Amniotic epithelial cell (primary cell): ENCODE results near the gene CACNA1C.

Experiments used
- DNase-seq: peaks from one replicate; pipeline ENCODE4 v3.0.0-alpha.2; 2010; ENCODE audit warnings: low read depth

Gene CACNA1C

GRCh38 chr12:2646341-2646740 lies 593.6 kb downstream of the CACNA1C start:
- no peak for DNase-seq

GRCh38 chr12:2647186-2647585 lies 594.4 kb downstream of the CACNA1C start:
- no peak for DNase-seq

- DNase-seq = no peak
These were observed 595.6 kb downstream of the CACNA1C start for GRCh38 chr12:2648406-2648805.

GRCh38 chr12:2649201-2650030 lies 596.6 kb downstream of the CACNA1C start:
- DNase-seq = no peak

- DNase-seq = no peak
These were observed 597.7 kb downstream of the CACNA1C start for GRCh38 chr12:2650261-2651067.

- no peak for DNase-seq
These were observed 598.5 kb downstream of the CACNA1C start for GRCh38 chr12:2651068-2651965.

- no peak for DNase-seq
These were observed 599.2 kb downstream of the CACNA1C start for GRCh38 chr12:2652011-2652400.

- DNase-seq = no peak
These were observed 599.8 kb downstream of the CACNA1C start for GRCh38 chr12:2652401-2653081.

GRCh38 chr12:2653461-2653965 lies 600.7 kb downstream of the CACNA1C start:
- no peak for DNase-seq

GRCh38 chr12:2654311-2654710 lies 601.5 kb downstream of the CACNA1C start:
- DNase-seq = no peak

GRCh38 chr12:2654741-2655140 lies 602.0 kb downstream of the CACNA1C start:
- no peak for DNase-seq

GRCh38 chr12:2662524-2662923 lies 609.7 kb downstream of the CACNA1C start:
- no peak for DNase-seq

GRCh38 chr12:2664721-2665577 lies 612.2 kb downstream of the CACNA1C start:
- no peak for DNase-seq

- no peak for DNase-seq
These were observed 613.6 kb downstream of the CACNA1C start for GRCh38 chr12:2666411-2666810.

GRCh38 chr12:2666846-2667245 lies 614.1 kb downstream of the CACNA1C start:
- no peak for DNase-seq

- DNase-seq = no peak
These were observed 615.1 kb downstream of the CACNA1C start for GRCh38 chr12:2667716-2668440.

- no peak for DNase-seq
These were observed 616.0 kb downstream of the CACNA1C start for GRCh38 chr12:2668816-2669215.

- no peak for DNase-seq
These were observed 616.8 kb downstream of the CACNA1C start for GRCh38 chr12:2669560-2669959.

- DNase-seq = no peak
These were observed 620.1 kb downstream of the CACNA1C start for GRCh38 chr12:2672863-2673262.
